ENCODE data around the gene CEP57L1.
"Not testable (repeated sequence)": the region's sequence is repeated elsewhere in the genome, so short reads cannot be mapped to it uniquely, and the experiment has no call there.

- not testable (repeated sequence) for TF ChIP-seq EZH2 (IDR thresholded peaks at IDR 0.05; ENCODE audit: borderline replicate concordance); CTCF (IDR thresholded peaks at IDR 0.05; ENCODE audit: poor library complexity)
Observed at GRCh38 chr6:109191368-109191767, 96.1 kb downstream of the CEP57L1 start.
